HG02938 (cell line): ENCODE data around the gene EPHA2.
"Not testable (repeated sequence)": the region's sequence is repeated elsewhere in the genome, so short reads cannot be mapped to it uniquely, and the experiment has no call there.

Experiments
- ATAC-seq: cut with Tn5 transposase; IDR thresholded peaks from one replicate; pipeline ENCODE4 v1.9.1; 2021; ENCODE audit warnings: mild to moderate bottlenecking, moderate library complexity; ENCODE audit not compliant: unreplicated experiment

The EPHA2 gene

GRCh38 chr1:16168622-16169360 lies 12.9 kb upstream of the EPHA2 start:
- no peak for ATAC-seq

- not testable (repeated sequence) for ATAC-seq
These were observed 12.3 kb upstream of the EPHA2 start for GRCh38 chr1:16168144-16168495.

GRCh38 chr1:16167331-16168143 lies 11.7 kb upstream of the EPHA2 start:
- no peak for ATAC-seq

DNA sequence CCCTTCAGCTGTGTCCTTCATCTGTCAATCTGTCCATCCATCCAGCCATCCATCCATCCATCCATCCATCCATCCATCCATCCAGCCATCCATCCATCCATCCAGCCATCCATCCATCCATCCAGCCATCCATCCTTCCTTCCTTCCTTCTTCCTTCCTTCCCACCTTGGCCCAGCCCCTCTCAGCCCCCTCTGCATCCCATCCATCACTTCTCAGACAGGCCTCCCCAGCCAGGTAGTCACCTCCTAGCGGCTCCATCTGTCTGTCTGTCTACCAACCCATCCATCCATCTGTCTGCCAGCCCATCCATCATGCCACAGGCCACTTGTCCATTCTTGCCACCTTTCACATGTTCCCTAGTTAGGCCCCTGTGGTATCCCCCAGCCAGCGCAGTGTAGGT lies 10.2 kb upstream of the EPHA2 start:
- no peak for ATAC-seq

DNA sequence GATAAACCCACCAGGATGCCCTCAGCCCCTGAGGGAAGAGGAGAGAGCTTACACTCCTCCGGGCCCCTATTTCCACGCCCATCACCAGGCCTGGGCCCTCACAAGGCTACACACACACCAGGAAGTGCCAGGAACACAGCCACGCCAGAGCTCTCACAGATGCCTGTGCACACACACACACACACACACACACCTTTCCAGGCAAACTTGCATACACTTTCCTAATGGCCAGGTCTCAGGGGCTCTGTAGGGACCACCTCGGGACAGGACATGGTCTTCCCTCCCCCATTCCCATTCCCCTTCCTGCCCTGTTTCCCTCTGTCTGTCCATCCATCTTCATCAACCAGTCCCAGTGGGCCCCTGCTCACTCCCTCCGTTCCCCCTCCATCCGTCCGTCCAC lies 9.7 kb upstream of the EPHA2 start:
- ATAC-seq: no peak

DNA sequence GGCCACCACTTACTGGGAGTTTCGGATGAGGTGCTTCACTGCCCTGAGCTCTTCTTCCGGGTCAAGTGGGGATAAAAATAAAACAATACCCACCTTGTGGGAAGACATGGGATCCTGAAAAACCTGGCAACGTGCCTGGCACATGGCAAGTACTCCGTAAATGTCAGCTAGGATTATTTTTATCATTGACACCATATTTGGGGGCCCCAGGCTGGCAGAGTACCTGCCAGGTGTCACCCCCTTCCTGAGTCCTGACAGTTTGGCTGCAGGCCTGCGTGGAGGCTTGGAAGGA lies 9.2 kb upstream of the EPHA2 start:
- no peak for ATAC-seq

GRCh38 chr1:16164213-16165072 lies 8.6 kb upstream of the EPHA2 start:
- ATAC-seq: no peak

DNA sequence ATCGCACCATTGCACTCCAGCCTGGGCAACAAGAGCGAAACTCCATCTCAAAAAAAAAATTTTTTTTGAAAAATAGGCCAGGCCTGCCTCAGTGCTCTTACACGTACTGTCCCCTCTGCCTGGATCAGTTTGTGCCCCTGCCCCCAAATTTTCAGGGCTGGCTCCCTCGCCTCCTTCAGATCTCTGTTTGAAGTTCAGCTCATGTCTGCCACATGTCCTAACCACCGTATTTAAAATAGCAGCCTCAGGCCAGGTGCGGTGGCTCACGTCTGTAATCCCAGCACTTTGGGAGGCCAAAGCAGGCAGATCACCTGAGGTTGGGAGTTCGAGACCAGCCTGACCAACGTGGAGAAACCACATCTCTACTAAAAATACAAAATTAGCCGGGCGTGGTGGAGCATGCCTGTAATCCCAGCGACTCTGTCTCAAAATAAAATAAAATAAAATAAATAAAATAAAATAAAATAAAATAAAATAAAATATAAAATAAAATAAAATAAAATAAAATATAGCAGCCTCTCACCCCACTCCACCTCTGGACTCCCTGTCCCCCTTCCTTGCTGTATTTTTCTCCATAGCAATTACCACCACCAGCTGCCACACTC lies 7.8 kb upstream of the EPHA2 start:
- not testable (repeated sequence) for ATAC-seq

GRCh38 chr1:16162163-16162822 lies 6.4 kb upstream of the EPHA2 start:
- no peak for ATAC-seq

DNA sequence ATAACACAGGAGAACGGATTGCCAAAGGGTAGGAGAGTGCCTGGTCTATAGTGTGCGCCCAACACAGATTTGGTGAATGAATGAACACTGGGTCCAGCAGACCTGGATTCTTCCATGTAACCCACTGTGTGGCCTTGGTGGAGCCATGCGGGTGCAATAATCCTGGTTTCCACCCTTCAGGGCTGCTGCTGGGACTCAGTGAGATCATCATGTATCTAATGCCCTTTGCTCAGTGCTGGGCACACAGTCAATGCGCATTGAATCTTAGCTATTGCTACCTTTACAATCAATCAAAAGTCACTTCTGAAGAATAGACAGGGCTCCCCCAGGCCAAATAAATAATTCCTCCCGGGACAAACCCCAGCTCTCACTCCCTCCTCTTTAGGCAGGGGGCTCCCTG lies 5.8 kb upstream of the EPHA2 start:
- ATAC-seq: no peak

DNA sequence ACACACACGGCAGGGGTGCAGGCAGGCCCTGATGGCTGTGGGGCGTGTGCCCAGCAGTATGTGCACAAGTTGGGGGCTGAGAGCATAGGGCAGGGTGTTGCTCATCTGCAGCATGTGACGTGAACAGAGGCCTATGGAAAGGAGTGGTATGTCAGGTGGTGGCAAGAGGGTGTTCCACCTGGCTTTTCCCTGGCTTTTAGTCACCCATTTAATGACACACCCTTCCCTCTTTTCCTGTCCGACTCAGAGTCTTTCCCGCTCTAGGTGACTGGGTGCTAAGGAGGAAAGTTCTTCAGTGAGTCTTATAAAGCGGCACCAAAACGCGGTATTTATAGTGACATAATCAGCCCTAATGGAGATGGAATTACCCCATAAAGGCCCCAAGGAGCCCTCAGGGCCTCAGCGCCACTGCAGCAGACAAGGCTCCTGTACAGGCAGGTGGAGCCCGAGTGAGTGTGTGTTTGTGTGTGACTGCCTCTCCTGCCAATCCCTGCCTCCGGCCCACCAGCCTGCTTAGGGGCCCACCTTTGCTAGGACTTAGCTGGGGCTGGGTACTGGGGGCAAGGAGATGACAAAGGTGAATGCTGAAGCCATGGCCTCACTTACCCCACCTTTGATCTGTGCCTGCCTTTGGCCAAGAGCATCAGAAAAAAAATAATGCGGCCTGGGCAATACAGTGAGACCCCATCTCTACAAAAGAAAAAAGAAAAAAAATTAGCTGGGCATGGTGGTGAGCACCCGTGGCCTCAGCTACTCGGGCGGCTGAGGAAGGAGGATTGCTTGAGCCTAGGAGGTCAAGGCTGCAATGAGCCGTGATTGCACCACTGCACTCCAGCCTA lies 3.3 kb upstream of the EPHA2 start:
- ATAC-seq: no peak

GRCh38 chr1:16158025-16158424 lies 2.2 kb upstream of the EPHA2 start:
- ATAC-seq: no peak

DNA sequence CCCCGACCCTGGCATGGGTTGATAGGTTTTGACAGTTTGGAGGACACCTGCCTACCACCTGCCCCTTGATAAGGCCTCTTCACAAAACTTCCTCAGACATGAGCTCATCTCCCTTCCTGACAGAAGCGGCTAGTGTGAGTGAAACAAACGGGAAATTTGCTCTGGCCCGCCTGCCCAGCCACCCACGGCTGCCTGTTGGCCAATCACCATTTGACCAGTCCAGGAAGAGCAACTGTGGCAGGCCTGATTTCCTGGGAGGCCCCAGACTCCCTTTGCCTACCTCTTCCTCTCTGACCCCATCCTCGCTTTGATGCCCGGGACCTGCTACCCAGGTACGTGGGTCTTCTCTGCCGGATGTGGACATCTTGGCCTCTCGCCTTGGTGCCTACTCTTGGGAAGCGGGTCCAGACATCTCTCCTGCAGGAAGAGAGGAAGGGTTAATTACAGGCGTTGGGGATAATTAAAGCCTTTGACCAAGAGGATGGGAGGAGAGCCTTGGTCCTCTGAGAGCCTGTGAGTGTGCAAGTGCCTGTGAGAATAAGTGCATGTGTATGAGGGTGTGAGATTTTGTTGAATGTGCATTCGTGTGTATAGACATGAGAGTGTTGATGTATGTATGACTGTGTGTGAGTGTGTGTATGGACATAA lies 1.1 kb upstream of the EPHA2 start:
- ATAC-seq: no peak

- no peak for ATAC-seq
These were observed 1.7 kb downstream of the EPHA2 start for GRCh38 chr1:16153999-16154673.

DNA sequence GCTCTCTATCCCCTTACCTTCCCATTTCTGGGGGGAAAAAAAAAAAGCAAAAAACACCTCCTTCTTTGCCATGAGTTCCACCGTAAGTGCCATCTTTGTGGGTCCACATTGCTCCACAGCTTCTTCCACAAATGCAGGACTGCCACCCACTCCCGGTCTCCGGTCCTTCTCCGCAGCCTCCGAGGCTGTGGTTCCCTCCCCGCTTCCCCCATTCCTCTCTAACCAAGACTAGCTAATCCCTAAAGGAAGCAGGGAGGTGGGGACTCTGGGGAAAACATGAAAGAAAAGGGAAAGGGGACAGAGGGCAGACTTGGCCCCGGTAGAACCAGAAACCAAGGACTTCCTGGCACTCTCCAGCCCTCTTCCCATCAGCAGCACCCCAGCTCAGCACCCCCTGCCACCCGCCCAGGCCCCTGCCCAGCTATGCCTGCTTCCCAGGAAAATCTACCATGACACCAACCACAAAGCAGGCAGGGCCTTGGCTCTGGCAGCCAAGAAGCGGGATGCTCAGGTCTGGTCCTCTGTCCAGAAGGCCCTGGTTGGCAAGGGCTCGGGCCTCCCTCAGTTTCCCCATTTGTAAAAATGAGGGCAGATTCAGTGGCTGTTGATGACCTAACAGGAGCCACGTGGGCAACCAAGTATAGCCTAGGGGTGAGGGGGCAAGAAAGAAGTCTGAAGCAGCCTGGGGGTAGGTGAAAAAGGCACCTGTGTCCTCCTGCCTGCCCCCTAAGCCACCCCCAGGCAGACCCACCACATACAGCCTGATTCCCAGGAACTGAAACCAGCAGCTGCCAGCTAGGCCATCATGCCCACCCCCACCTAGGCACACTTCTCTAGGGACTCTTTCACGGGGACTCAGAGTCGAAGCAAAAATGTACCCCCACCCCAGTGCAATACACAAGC lies 2.5 kb downstream of the EPHA2 start:
- ATAC-seq: no peak

DNA sequence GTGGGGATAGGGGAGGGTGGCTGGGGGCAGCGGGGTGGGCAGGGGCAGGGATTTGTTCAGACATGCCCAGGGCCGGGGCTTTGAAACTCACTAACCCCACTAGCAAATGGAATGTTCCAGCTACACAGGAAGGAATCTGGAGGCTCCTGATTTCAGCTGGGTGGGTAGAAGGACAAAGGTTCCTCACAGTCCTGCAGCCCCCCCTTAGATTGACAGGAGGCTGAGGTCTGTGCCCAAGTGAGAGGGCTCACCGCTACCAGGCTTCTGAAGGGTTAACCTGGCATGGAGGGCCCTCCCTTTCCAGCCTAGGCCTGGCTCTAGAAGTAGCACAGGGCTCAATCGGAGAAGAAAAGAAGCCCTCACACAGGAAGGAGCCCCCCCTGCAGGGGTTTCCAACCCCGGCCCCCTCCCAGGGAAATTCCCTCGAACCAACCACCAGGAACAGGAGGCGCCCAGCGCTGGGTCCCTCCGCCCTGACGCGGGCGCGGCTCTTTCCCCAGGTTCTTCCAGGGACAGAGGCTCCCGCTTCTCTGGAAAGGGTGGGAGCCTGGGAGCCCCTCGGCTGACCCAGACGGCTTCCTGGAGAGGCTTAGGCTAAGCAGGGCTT lies 3.3 kb downstream of the EPHA2 start:
- no peak for ATAC-seq

GRCh38 chr1:16151995-16152384 lies 3.9 kb downstream of the EPHA2 start:
- ATAC-seq: no peak
